DND-41 (cell line): ENCODE measurements around the gene PTPRG.

Source experiments
- EZH2 ChIP-seq: IDR thresholded peaks from 3 replicates; pipeline ENCODE4 v1.6.1; 2012; ENCODE audit warnings: borderline replicate concordance, low read depth, mild to moderate bottlenecking, moderate library complexity, low read length, inconsistent platforms; ENCODE audit not compliant: severe bottlenecking
- TF ChIP-seq, protein P1 (sequence below): IDR thresholded peaks from 2 replicates; pipeline ENCODE4 v1.5.1; 2012; ENCODE audit warnings: borderline replicate concordance, low read length, moderate library complexity, mild to moderate bottlenecking; ENCODE audit not compliant: poor library complexity, severe bottlenecking; ENCODE audit errors: extremely low read depth

DNA sequence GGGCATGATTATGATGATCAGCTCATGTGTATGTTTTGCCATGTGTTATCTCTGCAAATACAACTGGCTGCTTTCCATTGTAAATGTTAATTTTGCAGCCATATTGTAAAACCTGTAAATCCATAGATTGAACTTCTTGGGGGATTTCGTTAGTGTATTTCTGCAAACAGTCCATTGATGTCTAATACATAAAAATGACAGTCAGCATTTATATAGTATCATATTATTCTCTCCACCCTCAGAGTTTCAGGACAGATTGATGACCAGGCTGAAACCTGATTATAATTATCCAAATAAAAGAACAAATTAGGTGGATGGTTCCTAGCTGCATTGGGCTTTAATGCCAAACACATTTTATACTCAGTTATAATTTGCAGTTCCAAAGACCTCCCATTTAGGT is 535.1 kb downstream of the PTPRG start:
- TF ChIP-seq, protein P1, sequence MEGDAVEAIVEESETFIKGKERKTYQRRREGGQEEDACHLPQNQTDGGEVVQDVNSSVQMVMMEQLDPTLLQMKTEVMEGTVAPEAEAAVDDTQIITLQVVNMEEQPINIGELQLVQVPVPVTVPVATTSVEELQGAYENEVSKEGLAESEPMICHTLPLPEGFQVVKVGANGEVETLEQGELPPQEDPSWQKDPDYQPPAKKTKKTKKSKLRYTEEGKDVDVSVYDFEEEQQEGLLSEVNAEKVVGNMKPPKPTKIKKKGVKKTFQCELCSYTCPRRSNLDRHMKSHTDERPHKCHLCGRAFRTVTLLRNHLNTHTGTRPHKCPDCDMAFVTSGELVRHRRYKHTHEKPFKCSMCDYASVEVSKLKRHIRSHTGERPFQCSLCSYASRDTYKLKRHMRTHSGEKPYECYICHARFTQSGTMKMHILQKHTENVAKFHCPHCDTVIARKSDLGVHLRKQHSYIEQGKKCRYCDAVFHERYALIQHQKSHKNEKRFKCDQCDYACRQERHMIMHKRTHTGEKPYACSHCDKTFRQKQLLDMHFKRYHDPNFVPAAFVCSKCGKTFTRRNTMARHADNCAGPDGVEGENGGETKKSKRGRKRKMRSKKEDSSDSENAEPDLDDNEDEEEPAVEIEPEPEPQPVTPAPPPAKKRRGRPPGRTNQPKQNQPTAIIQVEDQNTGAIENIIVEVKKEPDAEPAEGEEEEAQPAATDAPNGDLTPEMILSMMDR: no peak
- TF ChIP-seq EZH2: no peak
